ENCODE results near the gene RBCK1.
A peak's percentile ranks its signal among the peaks of the same experiment; 100 is the strongest.
"Not testable (repeated sequence)": the region's sequence is repeated elsewhere in the genome, so short reads cannot be mapped to it uniquely, and the experiment has no call there.

RBCK1 gene

GRCh38 chr20:376089-376488, 32.0 kb upstream of the RBCK1 start:
- no peak for DNase-seq (ENCODE audit: low read depth)

- no peak for DNase-seq (ENCODE audit: low read depth)
Measured at GRCh38 chr20:376750-377149, 31.3 kb upstream of the RBCK1 start.

GRCh38 chr20:377578-377977, 30.5 kb upstream of the RBCK1 start:
- DNase-seq (ENCODE audit: low read depth), result not testable (repeated sequence)

GRCh38 chr20:378961-379336, 29.1 kb upstream of the RBCK1 start:
- DNase-seq (ENCODE audit: low read depth), result no peak

- peak; percentile 13 for DNase-seq (ENCODE audit: low read depth)
Measured at GRCh38 chr20:380763-381580, 27.1 kb upstream of the RBCK1 start.

- peak; percentile 30 for DNase-seq (ENCODE audit: low read depth)
Measured at GRCh38 chr20:381581-382290, 26.4 kb upstream of the RBCK1 start.

- no peak for DNase-seq (ENCODE audit: low read depth)
Measured at GRCh38 chr20:382291-383115, 25.6 kb upstream of the RBCK1 start.

GRCh38 chr20:383889-384288, 24.2 kb upstream of the RBCK1 start:
- no peak for DNase-seq (ENCODE audit: low read depth)

GRCh38 chr20:384723-385122, 23.4 kb upstream of the RBCK1 start:
- no peak for DNase-seq (ENCODE audit: low read depth)

GRCh38 chr20:385448-385847, 22.7 kb upstream of the RBCK1 start:
- DNase-seq (ENCODE audit: low read depth), result no peak

GRCh38 chr20:386634-387033, 21.5 kb upstream of the RBCK1 start:
- DNase-seq (ENCODE audit: low read depth), result not testable (repeated sequence)

- DNase-seq (ENCODE audit: low read depth), result no peak
Measured at GRCh38 chr20:387520-387919, 20.6 kb upstream of the RBCK1 start.

- no peak for DNase-seq (ENCODE audit: low read depth)
Measured at GRCh38 chr20:388034-388994, 19.8 kb upstream of the RBCK1 start.

GRCh38 chr20:389220-389619, 18.9 kb upstream of the RBCK1 start:
- no peak for DNase-seq (ENCODE audit: low read depth)

GRCh38 chr20:391041-391711, 16.9 kb upstream of the RBCK1 start:
- DNase-seq (ENCODE audit: low read depth), result no peak

GRCh38 chr20:393296-393695, 14.8 kb upstream of the RBCK1 start:
- not testable (repeated sequence) for DNase-seq (ENCODE audit: low read depth)

- no peak for DNase-seq (ENCODE audit: low read depth)
Measured at GRCh38 chr20:396252-396618, 11.9 kb upstream of the RBCK1 start.

- no peak for DNase-seq (ENCODE audit: low read depth)
Measured at GRCh38 chr20:396619-397431, 11.3 kb upstream of the RBCK1 start.

GRCh38 chr20:397432-398237, 10.5 kb upstream of the RBCK1 start:
- DNase-seq (ENCODE audit: low read depth), result no peak

Data from stimulated activated CD8-positive, alpha-beta memory T cell treated with anti-CD3 and anti-CD28 coated beads, Interleukin-15, amount 100 ng/mL, for 1 hour (primary cell).